HG02943 (cell line): ENCODE data around the gene PLEKHM2.

Experiments used
- ATAC-seq: cut with Tn5 transposase; IDR thresholded peaks from one replicate; pipeline ENCODE4 v1.9.1; 2021; ENCODE audit warnings: mild to moderate bottlenecking, low read depth, moderate library complexity; ENCODE audit not compliant: unreplicated experiment

Gene PLEKHM2

GRCh38 chr1:15757016-15757543 lies 73.0 kb downstream of the PLEKHM2 start:
- no peak for ATAC-seq

- no peak for ATAC-seq
These were observed 73.6 kb downstream of the PLEKHM2 start for GRCh38 chr1:15757575-15758342.

- no peak for ATAC-seq
These were observed 74.3 kb downstream of the PLEKHM2 start, which contains the start of gene FBLIM1 for GRCh38 chr1:15758343-15758931. Gene FBLIM1 (plus strand): TSS chr1:15758795. CDS start chr1:15764984, 6,189 bp downstream.

GRCh38 chr1:15758953-15759661 lies 75.0 kb downstream of the PLEKHM2 start:
- ATAC-seq = no peak

- ATAC-seq = no peak
These were observed 76.5 kb downstream of the PLEKHM2 start for GRCh38 chr1:15760520-15761211.

GRCh38 chr1:15761366-15762128 lies 77.4 kb downstream of the PLEKHM2 start:
- ATAC-seq = no peak

GRCh38 chr1:15762546-15762945 lies 78.4 kb downstream of the PLEKHM2 start:
- ATAC-seq = no peak

GRCh38 chr1:15764269-15764764 lies 80.2 kb downstream of the PLEKHM2 start:
- no peak for ATAC-seq

- ATAC-seq = no peak
These were observed 80.8 kb downstream of the PLEKHM2 start for GRCh38 chr1:15764890-15765289.

GRCh38 chr1:15765495-15766194 lies 81.5 kb downstream of the PLEKHM2 start:
- ATAC-seq = no peak

- ATAC-seq = no peak
These were observed 83.8 kb downstream of the PLEKHM2 start for GRCh38 chr1:15767941-15768340.

GRCh38 chr1:15768388-15768787 lies 84.3 kb downstream of the PLEKHM2 start:
- ATAC-seq = no peak

- ATAC-seq = no peak
These were observed 86.3 kb downstream of the PLEKHM2 start for GRCh38 chr1:15770313-15770962.

- ATAC-seq = no peak
These were observed 87.9 kb downstream of the PLEKHM2 start for GRCh38 chr1:15771836-15772515.

GRCh38 chr1:15775706-15776105 lies 91.6 kb downstream of the PLEKHM2 start:
- no peak for ATAC-seq

- ATAC-seq = no peak
These were observed 94.0 kb downstream of the PLEKHM2 start for GRCh38 chr1:15777909-15778707.
